Sigmoid colon (tissue), 4 donors: ENCODE results near the gene VPS13D.
A peak's percentile ranks its signal among the peaks of the same experiment; 100 is the strongest.

Source experiments
- CTCF ChIP-seq, 4 experiments: fragments of 450-650 bp in 3 of 4; fragments of 200-600 bp in 1 of 4; IDR thresholded peaks; one replicate each; pipeline ENCODE4 v1.5.1; 2016 to 2019; ENCODE audit warnings: antibody characterized with exemption in 4 of 4, mild to moderate bottlenecking in 3 of 4, moderate library complexity in 2 of 4
- EP300 ChIP-seq, 4 donors: sonication (generic); formaldehyde crosslinking; IDR thresholded peaks; one replicate each; pipeline ENCODE4 v1.6.1; 2017; ENCODE audit warnings: antibody characterized with exemption in 4 of 4
- POLR2A ChIP-seq, 2 donors: fragments of 450-650 bp; IDR thresholded peaks; one replicate each; pipeline ENCODE4 v1.6.1; 2016; ENCODE audit warnings: antibody characterized with exemption in 2 of 2, mild to moderate bottlenecking in 2 of 2, moderate library complexity in 2 of 2
- POLR2AphosphoS5 ChIP-seq, 4 donors: sonication (generic); formaldehyde crosslinking; IDR thresholded peaks; one replicate each; pipeline ENCODE4 v1.6.1; 2017; ENCODE audit warnings: antibody characterized with exemption in 4 of 4

- TF ChIP-seq POLR2AphosphoS5 (IDR thresholded peaks at IDR 0.05) (peak in 3 of 4 donors; percentile 52 to 73 (median 52)), CTCF (IDR thresholded peaks at IDR 0.05) (peak in 3 of 4 experiments; percentile 72 to 97 (median 75)), POLR2A (IDR thresholded peaks at IDR 0.05) (no peak), EP300 (IDR thresholded peaks at IDR 0.05) (no peak)
Observed at GRCh38 chr1:12229835-12230548, at the start of gene VPS13D.
